Measurements from ENCODE around the gene SLC17A1. TPM values are rescaled to one million over a fixed set of nuclear protein-coding genes. Genes with fewer than 3 reads are reported as not detected.
A peak's percentile ranks its signal among the peaks of the same experiment; 100 is the strongest.

Gene SLC17A1
- total and polyA plus RNA-seq, 2 donors (not counting 3 experiments of a cell fraction or from before 2014, with no cell fraction given), result not detected

GRCh38 chr6:25788305-25788922 is 43.4 kb downstream of the SLC17A1 start:
- no peaks in the 10 kb centered on the region for H3K9me1 ChIP-seq (replicated peaks; ENCODE audit: control insufficient read depth, extremely low read depth, insufficient read depth, low read length)
- intact Hi-C loops (cut with micrococcal nuclease) (loop anchor here (1.0 to 2.0 kb wide), 4 partner anchors 102 to 215 kb away; no protein-coding TSS in a partner anchor), dilution Hi-C loops (cut with MboI; ENCODE audit: extremely low pct_ligation_motif_present, low sequenced_read_pairs) (no loop called here)
- no peak overlapping the region for H2AFZ ChIP-seq (ENCODE audit: low read depth, low read length)
- no peaks in the 10 kb centered on the region for H3K36me3 ChIP-seq (ENCODE audit: control insufficient read depth in 2 of 2, extremely low read depth in 1 of 2, insufficient read depth in 2 of 2, low read length in 2 of 2)
- no peaks in the 10 kb centered on the region for H4K20me1 ChIP-seq (replicated peaks; ENCODE audit: control insufficient read depth, extremely low read depth, insufficient read depth, low read length)
- TF ChIP-seq FOS (IDR thresholded peaks at IDR 0.05; ENCODE audit: borderline replicate concordance, insufficient read depth, low read length), result no peak
- no peak for TF ChIP-seq MYC (IDR thresholded peaks at IDR 0.05; ENCODE audit: low read depth, low read length)
- peak; percentile 63 to 64 for TF ChIP-seq CTCF (IDR thresholded peaks at IDR 0.05; ENCODE audit: extremely low read depth in 1 of 2, insufficient read depth in 1 of 2, low read depth in 1 of 2, low read length in 2 of 2)
- no peak for TF ChIP-seq GATA2 (IDR thresholded peaks at IDR 0.05; ENCODE audit: insufficient read depth, insufficient read length, low read depth, low read length)
- TF ChIP-seq JUN (IDR thresholded peaks at IDR 0.05; ENCODE audit: borderline replicate concordance, insufficient read depth, insufficient read length, low read depth), result no peak
- H3K4me2 ChIP-seq (ENCODE audit: insufficient read depth, low read length), result no peak overlapping the region
- no peak overlapping the region for H3K27ac ChIP-seq (ENCODE audit: insufficient read depth, low read depth, low read length)
- peak; percentile 33 for FAIRE-seq
- no TSS peak for BruUV-seq (replicated peaks)
- no peaks in the 10 kb centered on the region for H3K27me3 ChIP-seq (ENCODE audit: control insufficient read depth in 2 of 2, insufficient read depth in 2 of 2, low read length in 2 of 2)
- no peaks in the 10 kb centered on the region for H3K79me2 ChIP-seq (ENCODE audit: control insufficient read depth, insufficient read depth, low read length)
- no peak overlapping the region for H3K9ac ChIP-seq (replicated peaks; ENCODE audit: extremely low read depth, insufficient read depth, low read length)
- ChIA-PET CTCF (interaction anchor here (0.9 to 5.7 kb wide), 25 partner anchors 9 to 229 kb away, joined by 3 to 83 read pairs (median 5); partner anchors contain the start of gene TRIM38), POLR2A (no interaction called here)
- DNase-seq (ENCODE audit: low read depth, low spot score), result peak; percentile 69
- no peaks in the 10 kb centered on the region for H3K4me1 ChIP-seq (ENCODE audit: control insufficient read depth, extremely low read depth, insufficient read depth, low read length)
- no peaks in the 10 kb centered on the region for H3K9me3 ChIP-seq (replicated peaks; ENCODE audit: control insufficient read depth, insufficient read depth, low read length)
- H3K4me3 ChIP-seq (replicated peaks in 1 of 3; ENCODE audit: insufficient read depth in 1 of 3, low read depth in 1 of 3, low read length in 3 of 3), result no peak overlapping the region

All from endothelial cell of umbilical vein (primary cell).